Measurements from ENCODE around the gene APBB1. TPM values are rescaled to one million over a fixed set of nuclear protein-coding genes. Genes with fewer than 3 reads are reported as not detected.

The APBB1 gene
- total RNA-seq, 1 donor from 2014 or later: 1.8 TPM

- Histone ChIP-seq H3K4me3 (ENCODE audit: low read depth, low read length) (no peak overlapping the region), H3K27me3 (ENCODE audit: control insufficient read depth, insufficient read depth, low read length) (no peaks in the 10 kb centered on the region), H3K36me3 (ENCODE audit: control insufficient read depth, insufficient read depth, low read length) (no peaks in the 10 kb centered on the region)
- TF ChIP-seq CTCF (IDR thresholded peaks at IDR 0.05; ENCODE audit: insufficient read depth, low read length, severe bottlenecking): no peak
- FAIRE-seq: no peak
- peak; percentile 87 for DNase-seq (ENCODE audit: low read depth)
Measured at GRCh38 chr11:6357222-6357621, 61.7 kb downstream of the APBB1 start.

GRCh38 chr11:6356503-6357055 is 62.3 kb downstream of the APBB1 start:
- TF ChIP-seq CTCF (IDR thresholded peaks at IDR 0.05; ENCODE audit: insufficient read depth, low read length, severe bottlenecking): no peak
- Histone ChIP-seq H3K27me3 (ENCODE audit: control insufficient read depth, insufficient read depth, low read length) (no peaks in the 10 kb centered on the region), H3K4me3 (ENCODE audit: low read depth, low read length) (no peak overlapping the region), H3K36me3 (ENCODE audit: control insufficient read depth, insufficient read depth, low read length) (no peaks in the 10 kb centered on the region)
- no peak for FAIRE-seq
- DNase-seq (ENCODE audit: low read depth): no peak

GRCh38 chr11:6354651-6355485 is 64.0 kb downstream of the APBB1 start:
- no peaks in the 10 kb centered on the region for H3K27me3 ChIP-seq (ENCODE audit: control insufficient read depth, insufficient read depth, low read length)
- no peaks in the 10 kb centered on the region for H3K36me3 ChIP-seq (ENCODE audit: control insufficient read depth, insufficient read depth, low read length)
- no peak overlapping the region for H3K4me3 ChIP-seq (ENCODE audit: low read depth, low read length)
- DNase-seq (ENCODE audit: low read depth): no peak
- TF ChIP-seq CTCF (IDR thresholded peaks at IDR 0.05; ENCODE audit: insufficient read depth, low read length, severe bottlenecking): no peak
- FAIRE-seq: no peak

- DNase-seq (ENCODE audit: low read depth): peak; percentile 74
- TF ChIP-seq CTCF (IDR thresholded peaks at IDR 0.05; ENCODE audit: insufficient read depth, low read length, severe bottlenecking): peak; percentile 91
- no peak for FAIRE-seq
Measured at GRCh38 chr11:6353367-6353987, 65.4 kb downstream of the APBB1 start.

GRCh38 chr11:6351782-6352382 is 67.0 kb downstream of the APBB1 start:
- DNase-seq (ENCODE audit: low read depth) (peak; percentile 12), FAIRE-seq (no peak)
- no peak for TF ChIP-seq CTCF (IDR thresholded peaks at IDR 0.05; ENCODE audit: insufficient read depth, low read length, severe bottlenecking)
- no peaks in the 10 kb centered on the region for H3K36me3 ChIP-seq (ENCODE audit: control insufficient read depth, insufficient read depth, low read length)
- H3K4me3 ChIP-seq (ENCODE audit: low read depth, low read length): no peak overlapping the region
- H3K27me3 ChIP-seq (ENCODE audit: control insufficient read depth, insufficient read depth, low read length): no peaks in the 10 kb centered on the region

More at GRCh38 chr11:6353367-6353987, 65.4 kb downstream of the APBB1 start:
- Histone ChIP-seq H3K4me3 (ENCODE audit: low read depth, low read length) (no peak overlapping the region), H3K36me3 (ENCODE audit: control insufficient read depth, insufficient read depth, low read length) (no peaks in the 10 kb centered on the region), H3K27me3 (ENCODE audit: control insufficient read depth, insufficient read depth, low read length) (no peaks in the 10 kb centered on the region)
